ENCODE results near the gene NPHP1.
"Not testable (repeated sequence)": the region's sequence is repeated elsewhere in the genome, so short reads cannot be mapped to it uniquely, and the experiment has no call there.

Gene NPHP1

GRCh38 chr2:110126086-110126773 is 78.6 kb downstream of the NPHP1 start:
- DNase-seq = no peak

- DNase-seq = no peak
These were observed 79.7 kb downstream of the NPHP1 start for GRCh38 chr2:110124939-110125691.

- DNase-seq = no peak
These were observed 80.6 kb downstream of the NPHP1 start for GRCh38 chr2:110124038-110124825.

GRCh38 chr2:110121592-110121991 is 83.2 kb downstream of the NPHP1 start:
- no peak for DNase-seq

GRCh38 chr2:110121052-110121334 is 83.8 kb downstream of the NPHP1 start:
- DNase-seq = no peak

- DNase-seq = no peak
These were observed 84.4 kb downstream of the NPHP1 start for GRCh38 chr2:110120171-110121051.

GRCh38 chr2:110116033-110116710 is 88.6 kb downstream of the NPHP1 start:
- no peak for DNase-seq

GRCh38 chr2:110115291-110116032 is 89.4 kb downstream of the NPHP1 start, which contains the start of gene MALL:
TSS of gene MALL (minus strand) at chr2:110115822. CDS start at chr2:110115792, 30 bp downstream.
- no peak for DNase-seq

- no peak for DNase-seq
These were observed 90.0 kb downstream of the NPHP1 start for GRCh38 chr2:110114831-110115255.

- DNase-seq = no peak
These were observed 90.7 kb downstream of the NPHP1 start for GRCh38 chr2:110113961-110114591.

- not testable (repeated sequence) for DNase-seq
These were observed 96.5 kb downstream of the NPHP1 start for GRCh38 chr2:110108291-110108690.

GRCh38 chr2:110107092-110108079 is 97.4 kb downstream of the NPHP1 start:
- DNase-seq = no peak

- DNase-seq = no peak
These were observed 98.2 kb downstream of the NPHP1 start for GRCh38 chr2:110106642-110107041.

- no peak for DNase-seq
These were observed 99.0 kb downstream of the NPHP1 start for GRCh38 chr2:110105608-110106467.

GRCh38 chr2:110105183-110105582 is 99.6 kb downstream of the NPHP1 start:
- DNase-seq = no peak

- no peak for DNase-seq
These were observed 100.6 kb downstream of the NPHP1 start for GRCh38 chr2:110104025-110104771.

- DNase-seq = no peak
These were observed 101.5 kb downstream of the NPHP1 start for GRCh38 chr2:110103061-110103961.
